GM12878 (cell line): ENCODE data around the gene DRC1. TPM values are rescaled to one million over a fixed set of nuclear protein-coding genes. Genes with fewer than 3 reads are reported as not detected.

Experiments
- ATAC-seq: fragments of 200-7000 bp; cut with Tn5 transposase; 3 replicates; pipeline ENCODE4 v1.9.1; 2020; ENCODE audit warnings: mild to moderate bottlenecking, moderate library complexity
- BruUV-seq: library from RNA; stranded (reverse); fragments of 400-500 nt; replicated peaks from 2 replicates; lab custom pipeline; 2021; lab: Mats Ljungman, UMichigan
- CTCF ChIA-PET: fragments of 300-600 bp; sonication (Branson Sonifier 250); formaldehyde crosslinking; extraction: SDS; loops from one replicate; lab custom pipeline; 2021; ENCODE audit warnings: inconsistent platforms; lab: Yijun Ruan, JAX
- POLR2A ChIA-PET: fragments of 350-600 bp; formaldehyde crosslinking; extraction: SDS; loops from one replicate; lab custom pipeline; 2021; ENCODE audit warnings: inconsistent platforms; lab: Charles Lee
- RAD21 ChIA-PET: fragments of 300-600 bp; sonication (Branson Sonifier 250); formaldehyde crosslinking; loops from one replicate; lab custom pipeline; 2023; ENCODE audit warnings: antibody characterized with exemption; ENCODE audit not compliant: unreplicated experiment; lab: Charles Lee
- SMC1A ChIA-PET: fragments of 300-600 bp; sonication (Branson Sonifier 250); formaldehyde crosslinking; loops from one replicate; lab custom pipeline; 2023; ENCODE audit not compliant: unreplicated experiment, uncharacterized antibody; lab: Charles Lee
- DNase-seq: peaks from one replicate; pipeline ENCODE4 v3.0.0-alpha.2; 2011; ENCODE audit warnings: low read depth, low spot score
- FAIRE-seq: peaks from 3 replicates; lab custom pipeline; 2011; peaks lifted over from hg19 to GRCh38; lab: Jason Lieb, UNC
- H2AFZ ChIP-seq: 2 replicates; pipeline ENCODE4 v1.6.0; 2011; ENCODE audit warnings: low read depth, low read length, control low read depth; ENCODE audit not compliant: control insufficient read depth
- H3K27ac ChIP-seq: 2 replicates; pipeline ENCODE4 v1.5.1; 2011; ENCODE audit warnings: control low read depth; ENCODE audit not compliant: control insufficient read depth, insufficient read depth
- H3K27me3 ChIP-seq, 2 experiments: replicated peaks in 1 of 2; 2 replicates each; pipeline versions ENCODE4 v1.6.0 to v1.6.1; 2011; ENCODE audit warnings: low read length in 1 of 2; ENCODE audit not compliant: control insufficient read depth in 2 of 2, insufficient read depth in 2 of 2
- H3K36me3 ChIP-seq, 2 experiments: 2 replicates each; pipeline ENCODE4 v1.5.1; 2011; ENCODE audit warnings: low read length in 1 of 2; ENCODE audit not compliant: control insufficient read depth in 2 of 2, insufficient read depth in 2 of 2
- H3K4me1 ChIP-seq: 2 replicates; pipeline ENCODE4 v1.6.1; 2011; ENCODE audit warnings: mild to moderate bottlenecking, low read length, moderate library complexity, mixed read lengths; ENCODE audit not compliant: control insufficient read depth, insufficient read depth
- H3K4me2 ChIP-seq: 2 replicates; pipeline ENCODE4 v1.6.0; 2011; ENCODE audit warnings: control low read depth; ENCODE audit not compliant: control insufficient read depth, insufficient read depth
- H3K4me3 ChIP-seq: fragments of 200-600 bp; sonication (generic); 2 replicates; pipeline ENCODE4 v1.5.1; 2016
- H3K79me2 ChIP-seq: 2 replicates; pipeline ENCODE4 v1.6.0; 2011; ENCODE audit warnings: low read length; ENCODE audit not compliant: control insufficient read depth, insufficient read depth
- H3K9ac ChIP-seq: 2 replicates; pipeline ENCODE4 v1.8.0; 2011; ENCODE audit warnings: low read length, control low read depth, mixed read lengths; ENCODE audit not compliant: control insufficient read depth, insufficient read depth
- H3K9me3 ChIP-seq: replicated peaks from 3 replicates; pipeline ENCODE4 v1.5.1; 2011; ENCODE audit warnings: mild to moderate bottlenecking, low read length; ENCODE audit not compliant: control insufficient read depth, insufficient read depth
- H4K20me1 ChIP-seq: 2 replicates; pipeline ENCODE4 v1.6.0; 2011; ENCODE audit not compliant: control insufficient read depth, insufficient read depth
- ATF7 ChIP-seq: fragments of 450-650 bp; IDR thresholded peaks from 2 replicates; pipeline ENCODE4 v1.6.1; 2016; ENCODE audit warnings: low read depth, mild to moderate bottlenecking
- IKZF1 ChIP-seq: fragments of 450-650 bp; conservative IDR thresholded peaks from 2 replicates; pipeline ENCODE4 v1.6.1; 2017; ENCODE audit warnings: antibody characterized with exemption, mild to moderate bottlenecking
- LARP7 ChIP-seq: fragments of 450-650 bp; IDR thresholded peaks from 2 replicates; pipeline ENCODE4 v1.6.1; 2017; ENCODE audit warnings: mild to moderate bottlenecking
- MTA3 ChIP-seq: IDR thresholded peaks from 2 replicates; pipeline ENCODE4 v1.6.1; 2012; ENCODE audit warnings: low read length, inconsistent platforms, borderline replicate concordance
- MYC ChIP-seq: IDR thresholded peaks from 2 replicates; pipeline ENCODE4 v1.6.1; 2011; ENCODE audit warnings: mild to moderate bottlenecking, low read length, moderate library complexity, inconsistent platforms; ENCODE audit not compliant: insufficient read depth, insufficient replicate concordance, insufficient read length, severe bottlenecking
- NR2C1 ChIP-seq: fragments of 450-650 bp; IDR thresholded peaks from 2 replicates; pipeline ENCODE4 v1.6.1; 2017; ENCODE audit warnings: antibody characterized with exemption, mild to moderate bottlenecking, moderate library complexity
- POLR2AphosphoS5 ChIP-seq: IDR thresholded peaks from 2 replicates; pipeline ENCODE4 v1.6.1; 2011; ENCODE audit warnings: mild to moderate bottlenecking, low read length, inconsistent platforms
- POU2F2 ChIP-seq: IDR thresholded peaks from 3 replicates; pipeline ENCODE4 v1.6.1; 2011; ENCODE audit warnings: low read depth, mild to moderate bottlenecking, low read length, borderline replicate concordance
- RCOR1 ChIP-seq: conservative IDR thresholded peaks from 2 replicates; pipeline ENCODE4 v1.6.1; 2012; ENCODE audit warnings: low read depth, low read length, improper control_type of control experiment
- RUNX3 ChIP-seq: IDR thresholded peaks from 2 replicates; pipeline ENCODE4 v1.6.1; 2012; ENCODE audit warnings: low read length, inconsistent platforms
- STAT3 ChIP-seq: IDR thresholded peaks from 2 replicates; pipeline ENCODE4 v1.6.1; 2011; ENCODE audit warnings: low read depth, low read length, improper control_type of control experiment
- ZNF217 ChIP-seq: fragments of 450-650 bp; IDR thresholded peaks from 2 replicates; pipeline ENCODE4 v1.6.1; 2017; ENCODE audit warnings: antibody characterized with exemption, mild to moderate bottlenecking
- ZNF274 ChIP-seq: IDR thresholded peaks from one replicate; pipeline ENCODE4 v1.8.0; 2011; ENCODE audit not compliant: insufficient read length, insufficient read depth
- ZNF622 ChIP-seq: fragments of 450-650 bp; IDR thresholded peaks from 2 replicates; pipeline ENCODE4 v1.6.1; 2017; ENCODE audit warnings: mild to moderate bottlenecking, inconsistent platforms
- WGBS: methylation state at CpG from one replicate; pipeline ENCODE4 v1.1.6; 2016; ENCODE audit warnings: low lambda C conversion rate; ENCODE audit not compliant: insufficient replicate concordance, insufficient coverage; ENCODE audit errors: missing lambda C conversion rate; 5-methylcytosine and 5-hydroxymethylcytosine counted together
- in situ Hi-C: fragments of 300-500 bp; cut with MboI; formaldehyde crosslinking; loops from 9 replicates; pipeline ENCODE4 v1.14.3; 2018; ENCODE audit warnings: mixed read lengths
- intact Hi-C: fragments of 100-400 bp; cut with micrococcal nuclease; formaldehyde crosslinking; loops from one replicate; pipeline ENCODE4 v1.14.2; 2022; ENCODE audit not compliant: unreplicated experiment
- polyA plus RNA-seq, 11 experiments: library from polyadenylated mRNA; depleted of rRNA in 4 of 11; unstranded in 6 of 11; stranded (reverse) in 5 of 11; fragments of >200 nt; fragmentation: Nextera tagmentation in 4 of 11; fragmentation: Illumina TruSeq in 1 of 11; extraction: Ambion mirVana in 4 of 11; extraction: Trizol in 1 of 11; gene quantifications; 1 replicate in 1 of 11; 2 replicates in 10 of 11; pipeline versions ENCODE4 v1.2.1 to v1.2.3, GENCODE V29; 2011 to 2016; ENCODE audit warnings: inconsistent platforms in 2 of 11, missing spikeins in 2 of 11, low read depth in 1 of 11
- total RNA-seq, 4 experiments: library from RNA; depleted of rRNA in 3 of 4; stranded (reverse); fragments of >200 nt in 3 of 4; fragmentation: Illumina TruSeq in 1 of 4; extraction: Trizol in 1 of 4; gene quantifications; 2 replicates each; pipeline versions ENCODE4 v1.2.1 to v1.2.3, GENCODE V29; 2013 to 2021
- TF ChIP-seq, protein P1 (sequence below): IDR thresholded peaks from 2 replicates; pipeline ENCODE4 v1.6.1; 2012; ENCODE audit warnings: low read depth, low read length, improper control_type of control experiment

DRC1 gene
- total and polyA plus RNA-seq, 10 of the 15 experiments (the other 5 are each of a cell fraction or from before 2014, with no cell fraction given), result 0.03 TPM; not detected in 9

DNA sequence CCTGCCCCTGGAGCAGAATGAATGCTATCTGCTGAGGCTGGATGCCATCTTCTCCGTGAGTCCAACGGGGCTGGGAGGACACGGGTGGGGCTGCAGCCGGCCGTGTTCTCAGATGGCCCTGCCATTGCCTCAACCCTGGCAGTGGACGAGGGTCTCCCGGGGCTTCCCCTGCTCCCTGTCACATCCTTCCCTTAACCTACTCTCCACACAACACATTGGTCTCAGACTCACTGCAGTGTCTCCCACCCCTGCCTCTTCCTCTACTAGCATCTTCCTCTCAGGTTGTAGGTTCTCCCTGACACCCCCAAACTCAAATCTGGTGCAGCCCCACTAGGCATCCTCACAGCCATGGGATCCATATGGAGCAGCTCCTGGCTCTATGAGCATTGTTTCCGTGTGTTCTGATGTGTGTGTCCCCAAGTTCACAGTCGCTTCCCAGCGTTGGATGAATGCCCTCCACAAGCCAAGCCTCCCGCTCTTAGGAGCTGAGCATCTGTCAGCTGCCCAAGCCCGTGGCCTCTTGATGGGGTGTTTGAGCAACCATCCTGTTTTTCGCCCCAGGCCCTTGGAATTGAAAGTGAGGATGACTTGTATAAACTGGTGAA lies 48.4 kb downstream of the DRC1 start:
- Histone ChIP-seq H3K4me2 (no peak overlapping the region), H3K36me3 (no peaks in the 10 kb centered on the region), H3K27ac (no peak overlapping the region), H3K9me3 (no peaks in the 10 kb centered on the region), H2AFZ (no peak overlapping the region), H3K27me3 (peaks cover 0 to 2% of the 10 kb centered on the region in 2 experiments; a peak in 1 of 4 replicates)
- BruUV-seq, result no TSS peak
- no peak for DNase-seq
- ChIA-PET SMC1A (no interaction called here), CTCF (no interaction called here)
- TF ChIP-seq STAT3 (no peak), NR2C1 (no peak), MYC (no peak), LARP7 (no peak), ZNF274 (no peak), MTA3 (no peak), POU2F2 (no peak), IKZF1 (no peak), ZNF622 (no peak), POLR2AphosphoS5 (no peak), ATF7 (no peak), RCOR1 (no peak), RUNX3 (no peak), ZNF217 (no peak)
- TF ChIP-seq, protein P1, sequence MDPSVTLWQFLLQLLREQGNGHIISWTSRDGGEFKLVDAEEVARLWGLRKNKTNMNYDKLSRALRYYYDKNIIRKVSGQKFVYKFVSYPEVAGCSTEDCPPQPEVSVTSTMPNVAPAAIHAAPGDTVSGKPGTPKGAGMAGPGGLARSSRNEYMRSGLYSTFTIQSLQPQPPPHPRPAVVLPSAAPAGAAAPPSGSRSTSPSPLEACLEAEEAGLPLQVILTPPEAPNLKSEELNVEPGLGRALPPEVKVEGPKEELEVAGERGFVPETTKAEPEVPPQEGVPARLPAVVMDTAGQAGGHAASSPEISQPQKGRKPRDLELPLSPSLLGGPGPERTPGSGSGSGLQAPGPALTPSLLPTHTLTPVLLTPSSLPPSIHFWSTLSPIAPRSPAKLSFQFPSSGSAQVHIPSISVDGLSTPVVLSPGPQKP, result no peak
- TF ChIP-seq, all 136 proteins: peak for 0
- ATAC-seq (no peak), FAIRE-seq (no peak)
- WGBS, result 27% methylated on average over 9 of the region's 13 CpGs
- no peak overlapping the region for H3K9ac ChIP-seq
- ChIA-PET RAD21 (no interaction called here), POLR2A (no interaction called here)
- intact Hi-C loops (no loop called here), in situ Hi-C loops (no loop called here)
- no peaks in the 10 kb centered on the region for H3K79me2 ChIP-seq
- no peaks in the 10 kb centered on the region for H3K4me1 ChIP-seq
- H3K4me3 ChIP-seq, result no peak overlapping the region
- H4K20me1 ChIP-seq, result no peaks in the 10 kb centered on the region
